Measurements from ENCODE around the gene SLBP. TPM values are rescaled to one million over a fixed set of nuclear protein-coding genes. Genes with fewer than 3 reads are reported as not detected.

The SLBP gene
- total RNA-seq, 1 experiment from 2014 or later = 61.7 TPM

- H4K20me1 ChIP-seq (ENCODE audit: insufficient read depth) = peaks cover 38% of the 10 kb centered on the region
- peak in 1 of 2 experiments; percentile 29 for DNase-seq
- TF ChIP-seq EZH2 (IDR thresholded peaks at IDR 0.05; ENCODE audit: low read depth) = no peak
- TF ChIP-seq CTCF (conservative IDR thresholded peaks at IDR 0.05) = no peak
Observed at GRCh38 chr4:1711571-1712215, 426 bp downstream of the SLBP start.

GRCh38 chr4:1711055-1711570, 1.0 kb downstream of the SLBP start:
- intact Hi-C loops (cut with micrococcal nuclease; ENCODE audit: unreplicated experiment) = no loop called here
- H3K4me3 ChIP-seq = peak overlapping the region; percentile 71
- H3K4me2 ChIP-seq = peak overlapping the region; percentile 81
- ChIA-PET CTCF (no interaction called here), POLR2A (ENCODE audit: unreplicated experiment) (no interaction called here)
- DNase-seq = no peak
- peak overlapping the region; percentile 69 for H2AFZ ChIP-seq
- peaks cover 15% of the 10 kb centered on the region; the same call in 1 of the 2 replicates for H3K36me3 ChIP-seq (ENCODE audit: low read depth)
- no peak for TF ChIP-seq EZH2 (IDR thresholded peaks at IDR 0.05; ENCODE audit: low read depth)
- TF ChIP-seq CTCF (conservative IDR thresholded peaks at IDR 0.05) = no peak
- peaks cover 84% of the 10 kb centered on the region for H3K79me2 ChIP-seq (ENCODE audit: low read depth)
- peaks cover 42% of the 10 kb centered on the region for H4K20me1 ChIP-seq (ENCODE audit: insufficient read depth)
- H3F3A ChIP-seq (ENCODE audit: insufficient read depth, low read depth) = peaks cover 31% of the 10 kb centered on the region; the same call in 1 of the 2 replicates
- H3K27me3 ChIP-seq (ENCODE audit: insufficient read depth, low read depth) = no peaks in the 10 kb centered on the region
- BruUV-seq (replicated peaks) = no TSS peak
- H3K27ac ChIP-seq = peak overlapping the region; percentile 96; the same call in 1 of the 2 replicates
- H3K9me3 ChIP-seq (ENCODE audit: insufficient read depth, low read depth) = no peaks in the 10 kb centered on the region
- H3K4me1 ChIP-seq (replicated peaks; ENCODE audit: insufficient read depth) = peaks cover 20% of the 10 kb centered on the region
- H3K9me2 ChIP-seq (ENCODE audit: insufficient read depth) = no peaks in the 10 kb centered on the region

More at GRCh38 chr4:1711571-1712215, 426 bp downstream of the SLBP start:
- ChIA-PET CTCF (interaction anchor here (0.5 kb wide), 1 partner anchor 365 kb away, joined by 3 read pairs; the partner anchor contains the start of gene UVSSA), POLR2A (ENCODE audit: unreplicated experiment) (interaction anchor here (0.6 to 0.7 kb wide), 2 partner anchors 174 to 635 kb away, joined by 3 to 4 read pairs; no protein-coding TSS in a partner anchor)
- Histone ChIP-seq H3K36me3 (ENCODE audit: low read depth) (peaks cover 10% of the 10 kb centered on the region; the same call in 1 of the 2 replicates), H3K4me2 (peak overlapping the region; percentile 81), H3K4me3 (peak overlapping the region; percentile 71), H3K27ac (peak overlapping the region; percentile 96), H3K9me2 (ENCODE audit: insufficient read depth) (no peaks in the 10 kb centered on the region), H3K79me2 (ENCODE audit: low read depth) (peaks cover 84% of the 10 kb centered on the region), H3K4me1 (replicated peaks; ENCODE audit: insufficient read depth) (peaks cover 20% of the 10 kb centered on the region), H3K9me3 (ENCODE audit: insufficient read depth, low read depth) (no peaks in the 10 kb centered on the region), H2AFZ (peak overlapping the region; percentile 69), H3F3A (ENCODE audit: insufficient read depth, low read depth) (peaks cover 28% of the 10 kb centered on the region; the same call in 1 of the 2 replicates), H3K27me3 (ENCODE audit: insufficient read depth, low read depth) (no peaks in the 10 kb centered on the region)
- intact Hi-C loops (cut with micrococcal nuclease; ENCODE audit: unreplicated experiment) = loop anchor here (2.0 kb wide), 1 partner anchor 15 kb away; no protein-coding TSS in a partner anchor
- BruUV-seq (replicated peaks) = no TSS peak

GRCh38 chr4:1708581-1708980, 3.5 kb downstream of the SLBP start:
- Histone ChIP-seq H4K20me1 (ENCODE audit: insufficient read depth) (peaks cover 39% of the 10 kb centered on the region), H3K9me2 (ENCODE audit: insufficient read depth) (no peaks in the 10 kb centered on the region), H3F3A (ENCODE audit: insufficient read depth, low read depth) (peaks cover 20% of the 10 kb centered on the region; the same call in 1 of the 2 replicates), H3K79me2 (ENCODE audit: low read depth) (peaks cover 86% of the 10 kb centered on the region), H3K27ac (peak overlapping the region; percentile 13; the same call in 1 of the 2 replicates), H3K4me2 (peak overlapping the region; percentile 22; the same call in 1 of the 2 replicates), H3K27me3 (ENCODE audit: insufficient read depth, low read depth) (no peaks in the 10 kb centered on the region), H3K9me3 (ENCODE audit: insufficient read depth, low read depth) (no peaks in the 10 kb centered on the region), H3K4me3 (no peak overlapping the region), H3K36me3 (ENCODE audit: low read depth) (peaks cover 18% of the 10 kb centered on the region; the same call in 1 of the 2 replicates), H2AFZ (no peak overlapping the region), H3K4me1 (replicated peaks; ENCODE audit: insufficient read depth) (peaks cover 15% of the 10 kb centered on the region)
- BruUV-seq (replicated peaks) = no TSS peak
- intact Hi-C loops (cut with micrococcal nuclease; ENCODE audit: unreplicated experiment) = no loop called here
- POLR2A ChIA-PET (ENCODE audit: unreplicated experiment) = interaction anchor here (0.7 kb wide), 1 partner anchor 723 kb away, joined by 21 read pairs; no protein-coding TSS in a partner anchor
- CTCF ChIA-PET = no interaction called here
- no peak for TF ChIP-seq EZH2 (IDR thresholded peaks at IDR 0.05; ENCODE audit: low read depth)
- TF ChIP-seq CTCF (conservative IDR thresholded peaks at IDR 0.05) = no peak
- peak in 1 of 2 experiments; percentile 65 for DNase-seq

All from PC-9 (cell line).